Measurements from ENCODE around the gene JTB.

The JTB gene

DNA sequence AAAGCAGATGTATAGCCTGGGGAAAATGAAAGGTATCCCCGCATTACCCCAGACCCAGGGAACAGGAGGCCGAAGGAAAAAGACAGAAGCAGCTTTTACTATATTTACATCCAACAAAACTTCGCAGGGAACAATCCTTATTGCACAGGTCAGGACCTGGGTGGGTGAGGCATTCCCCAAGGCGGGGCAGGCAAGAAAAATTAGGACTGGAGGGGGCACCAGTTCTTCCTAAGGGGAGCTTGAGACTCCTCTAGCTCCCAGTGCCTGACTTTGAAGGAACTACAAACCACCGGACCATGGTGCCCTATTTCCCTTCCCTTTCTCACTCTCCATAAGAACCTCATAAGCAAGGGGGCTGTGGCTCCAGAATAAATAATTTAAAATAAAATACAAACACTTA lies 48.0 kb downstream of the JTB start:
- H3K27ac ChIP-seq (ENCODE audit: low read depth, low read length) = no peak overlapping the region

DNA sequence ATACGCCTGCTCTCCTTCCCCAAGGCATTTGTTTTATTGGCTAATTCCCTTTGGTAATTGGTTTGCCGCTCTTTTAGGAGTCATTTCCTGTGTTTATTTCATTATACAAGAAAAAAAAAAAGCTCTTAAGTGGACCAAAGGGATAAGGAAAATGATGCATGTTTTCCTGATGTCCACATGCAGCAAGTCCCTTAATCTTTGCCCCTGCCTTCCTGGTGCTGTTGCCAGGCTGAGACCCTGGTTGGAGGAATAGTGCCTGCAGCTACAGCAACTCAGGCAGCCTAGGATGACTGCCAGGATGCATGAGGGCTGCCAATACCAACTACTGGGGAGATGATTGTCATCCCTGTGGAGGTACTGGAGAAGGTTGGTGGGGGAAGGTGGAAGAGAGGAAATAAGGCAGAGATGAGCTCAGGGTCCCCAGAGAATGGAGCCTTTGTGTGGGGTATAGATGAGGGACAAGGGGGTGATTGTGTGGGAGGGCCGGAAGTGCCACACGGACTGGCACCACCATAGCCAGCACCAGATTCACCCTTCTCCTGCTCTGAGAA lies 48.6 kb downstream of the JTB start:
- Histone ChIP-seq H3K4me1 (ENCODE audit: control insufficient read depth, insufficient read depth, low read length) (no peaks in the 10 kb centered on the region), H3K36me3 (ENCODE audit: control insufficient read depth, insufficient read depth, low read length) (peaks cover 42% of the 10 kb centered on the region), H3K9ac (ENCODE audit: low read length) (no peak overlapping the region), H3K9me3 (ENCODE audit: control insufficient read depth, insufficient read depth, low read depth, low read length) (no peaks in the 10 kb centered on the region), H3K4me3 (ENCODE audit: low read depth, low read length) (no peak overlapping the region), H3K27ac (ENCODE audit: low read depth, low read length) (no peak overlapping the region), H3K27me3 (ENCODE audit: control insufficient read depth, insufficient read depth, low read length) (no peaks in the 10 kb centered on the region)

More for the DNA sequence above, 48.0 kb downstream of the JTB start:
- peaks cover 48% of the 10 kb centered on the region for H3K36me3 ChIP-seq (ENCODE audit: control insufficient read depth, insufficient read depth, low read length)
- H3K9ac ChIP-seq (ENCODE audit: low read length) = no peak overlapping the region
- H3K4me1 ChIP-seq (ENCODE audit: control insufficient read depth, insufficient read depth, low read length) = no peaks in the 10 kb centered on the region
- H3K9me3 ChIP-seq (ENCODE audit: control insufficient read depth, insufficient read depth, low read depth, low read length) = no peaks in the 10 kb centered on the region
- H3K4me3 ChIP-seq (ENCODE audit: low read depth, low read length) = no peak overlapping the region
- H3K27me3 ChIP-seq (ENCODE audit: control insufficient read depth, insufficient read depth, low read length) = no peaks in the 10 kb centered on the region

DNA sequence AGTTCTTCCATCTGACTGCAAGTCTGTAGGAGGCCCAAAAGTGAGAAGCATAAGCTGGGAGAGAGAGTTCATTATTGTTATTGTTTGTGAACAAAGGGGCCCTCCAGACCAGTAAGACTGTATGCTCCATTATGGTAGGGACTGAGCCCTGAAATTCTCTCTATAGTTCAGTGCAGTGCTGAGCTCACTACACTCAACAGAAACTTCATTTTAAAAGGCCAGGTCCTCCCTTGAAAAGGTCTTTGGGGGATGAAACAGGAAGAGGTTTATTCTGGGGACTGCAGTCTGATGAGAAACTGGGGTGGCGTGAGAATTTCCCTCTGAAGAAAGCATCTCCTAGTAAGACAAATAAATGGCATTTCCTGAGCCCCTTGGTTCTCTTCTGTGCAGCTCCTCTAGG lies 49.2 kb downstream of the JTB start:
- Histone ChIP-seq H3K9me3 (ENCODE audit: control insufficient read depth, insufficient read depth, low read depth, low read length) (no peaks in the 10 kb centered on the region), H3K27me3 (ENCODE audit: control insufficient read depth, insufficient read depth, low read length) (no peaks in the 10 kb centered on the region), H3K27ac (ENCODE audit: low read depth, low read length) (no peak overlapping the region), H3K9ac (ENCODE audit: low read length) (no peak overlapping the region), H3K4me1 (ENCODE audit: control insufficient read depth, insufficient read depth, low read length) (no peaks in the 10 kb centered on the region), H3K36me3 (ENCODE audit: control insufficient read depth, insufficient read depth, low read length) (peaks cover 37% of the 10 kb centered on the region), H3K4me3 (ENCODE audit: low read depth, low read length) (no peak overlapping the region)

DNA sequence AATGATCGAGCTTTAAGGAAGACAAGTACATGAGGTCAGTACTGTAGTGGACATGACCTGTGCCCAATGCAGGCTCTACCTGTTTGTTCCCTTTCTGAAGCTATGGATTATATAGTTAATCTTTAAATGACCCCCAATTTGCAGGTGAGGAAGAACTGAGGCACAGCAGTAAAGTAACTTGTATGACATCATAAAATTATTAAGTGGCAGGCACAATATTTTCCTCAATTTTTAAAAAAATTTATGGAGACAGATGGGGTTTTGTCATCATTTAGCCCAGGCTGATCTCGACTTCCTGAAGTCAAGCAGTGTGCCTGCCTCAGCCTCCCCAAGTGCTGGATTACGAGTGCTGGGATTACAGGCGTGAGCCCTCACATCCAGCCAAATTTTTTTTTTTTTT lies 51.1 kb downstream of the JTB start:
- no peak overlapping the region for H3K4me3 ChIP-seq (ENCODE audit: low read depth, low read length)
- peaks cover 22% of the 10 kb centered on the region for H3K36me3 ChIP-seq (ENCODE audit: control insufficient read depth, insufficient read depth, low read length)
- no peaks in the 10 kb centered on the region for H3K4me1 ChIP-seq (ENCODE audit: control insufficient read depth, insufficient read depth, low read length)
- no peak overlapping the region for H3K27ac ChIP-seq (ENCODE audit: low read depth, low read length)
- no peaks in the 10 kb centered on the region for H3K27me3 ChIP-seq (ENCODE audit: control insufficient read depth, insufficient read depth, low read length)
- no peak overlapping the region for H3K9ac ChIP-seq (ENCODE audit: low read length)
- no peaks in the 10 kb centered on the region for H3K9me3 ChIP-seq (ENCODE audit: control insufficient read depth, insufficient read depth, low read depth, low read length)

All from HUES6 (cell line).